A549 (cell line): ENCODE measurements around the gene RBCK1. TPM values are rescaled to one million over a fixed set of nuclear protein-coding genes. Genes with fewer than 3 reads are reported as not detected.

Source experiments
- ATAC-seq, 2 experiments: fragments of 200-7000 bp in 1 of 2; fragments of >200 bp in 1 of 2; cut with Nextera tagmentation in 1 of 2; cut with Tn5 transposase in 1 of 2; 3 replicates each; pipeline versions ENCODE4 v1.8.0 to v1.9.1; 2018 to 2020; ENCODE audit warnings: mild to moderate bottlenecking in 1 of 2, moderate library complexity in 1 of 2
- CTCF ChIA-PET: fragments of 300-600 bp; sonication (Branson Sonifier 250); formaldehyde crosslinking; extraction: SDS; loops from one replicate; lab custom pipeline; 2021; ENCODE audit warnings: antibody characterized with exemption, inconsistent platforms; lab: Yijun Ruan, JAX
- POLR2A ChIA-PET: fragments of 350-600 bp; formaldehyde crosslinking; extraction: SDS; loops from one replicate; lab custom pipeline; 2021; ENCODE audit warnings: antibody characterized with exemption, inconsistent platforms; lab: Yijun Ruan, JAX
- DNase-seq, 2 experiments: peaks; one replicate each; pipeline versions ENCODE4 v3.0.0 to v3.0.0-alpha.2; 2011 to 2016; ENCODE audit warnings: low read depth in 1 of 2, low spot score in 1 of 2
- FAIRE-seq: peaks from 2 replicates; lab custom pipeline; 2011; peaks lifted over from hg19 to GRCh38; lab: Jason Lieb, UNC
- H3K27ac ChIP-seq, 2 experiments: fragments of >200 bp; sonication (Bioruptor Twin); formaldehyde crosslinking; 3 replicates each; pipeline ENCODE4 v1.5.1; 2016 to 2017
- H3K4me1 ChIP-seq: fragments of >200 bp; sonication (Bioruptor Twin); formaldehyde crosslinking; 3 replicates; pipeline ENCODE4 v1.6.1; 2016
- H3K4me2 ChIP-seq: fragments of >200 bp; sonication (Bioruptor Twin); formaldehyde crosslinking; 3 replicates; pipeline ENCODE4 v1.6.1; 2016
- H3K4me3 ChIP-seq: fragments of >200 bp; sonication (Bioruptor Twin); formaldehyde crosslinking; 3 replicates; pipeline ENCODE4 v1.5.1; 2016
- H3K9me3 ChIP-seq: fragments of >200 bp; sonication (Bioruptor Twin); formaldehyde crosslinking; 3 replicates; pipeline ENCODE4 v1.6.1; 2016
- BHLHE40 ChIP-seq: IDR thresholded peaks from 2 replicates; pipeline ENCODE4 v1.6.1; 2012; ENCODE audit warnings: low read depth, low read length, inconsistent platforms
- CBX8 ChIP-seq: fragments of 200-600 bp; sonication (generic); IDR thresholded peaks from 2 replicates; pipeline ENCODE4 v1.6.1; 2016
- CEBPB ChIP-seq, 2 experiments: fragments of >200 bp in 1 of 2; sonication (Bioruptor Twin) in 1 of 2; formaldehyde crosslinking in 1 of 2; IDR thresholded peaks; 2 replicates each; pipeline ENCODE4 v1.6.1; 2012 to 2016
- EHF ChIP-seq: fragments of 250-450 bp; sonication (Bioruptor Pico); IDR thresholded peaks from 2 replicates; pipeline ENCODE4 v1.5.0; 2020; ENCODE audit warnings: mild to moderate bottlenecking
- FOSL2 ChIP-seq, 2 experiments: fragments of 450-650 bp in 1 of 2; fragments of >200 bp in 1 of 2; sonication (Bioruptor Twin) in 1 of 2; formaldehyde crosslinking; IDR thresholded peaks; 2 replicates each; pipeline versions ENCODE4 v1.5.0 to v1.6.1; 2016 to 2020; ENCODE audit warnings: mild to moderate bottlenecking in 1 of 2, moderate library complexity in 1 of 2
- GATA3 ChIP-seq: IDR thresholded peaks from 2 replicates; pipeline ENCODE4 v1.6.1; 2012; ENCODE audit warnings: borderline replicate concordance
- HEYL ChIP-seq: fragments of 250-450 bp; sonication (Bioruptor Pico); IDR thresholded peaks from 2 replicates; pipeline ENCODE4 v1.8.0; 2021; ENCODE audit warnings: mild to moderate bottlenecking, moderate library complexity
- JUN ChIP-seq, 2 experiments: fragments of >200 bp; sonication (Bioruptor Twin); formaldehyde crosslinking; IDR thresholded peaks; 2 replicates in 1 of 2; 3 replicates in 1 of 2; pipeline ENCODE4 v1.6.1; 2016 to 2017
- JUNB ChIP-seq: fragments of >200 bp; sonication (Bioruptor Twin); formaldehyde crosslinking; IDR thresholded peaks from 2 replicates; pipeline ENCODE4 v1.6.1; 2016
- MAX ChIP-seq: IDR thresholded peaks from 2 replicates; pipeline ENCODE4 v1.6.1; 2012
- MAZ ChIP-seq: fragments of 150-350 bp; IDR thresholded peaks from 2 replicates; pipeline ENCODE4 v1.6.1; 2014; ENCODE audit warnings: antibody characterized with exemption, low read depth, low read length, borderline replicate concordance
- NPAS2 ChIP-seq: fragments of 250-450 bp; sonication (Bioruptor Pico); IDR thresholded peaks from 2 replicates; pipeline ENCODE4 v1.8.0; 2022; ENCODE audit warnings: mild to moderate bottlenecking, moderate library complexity, borderline replicate concordance
- PHF8 ChIP-seq: fragments of 200-600 bp; sonication (generic); IDR thresholded peaks from 2 replicates; pipeline ENCODE4 v1.6.1; 2016; ENCODE audit warnings: low read depth, mild to moderate bottlenecking, antibody characterized with exemption, moderate library complexity, borderline replicate concordance
- RAD21 ChIP-seq, 2 experiments: fragments of >200 bp in 1 of 2; sonication (Bioruptor Twin) in 1 of 2; formaldehyde crosslinking in 1 of 2; IDR thresholded peaks in 1 of 2; conservative IDR thresholded peaks in 1 of 2; 2 replicates in 1 of 2; 3 replicates in 1 of 2; pipeline ENCODE4 v1.6.1; 2012 to 2018; ENCODE audit warnings: inconsistent platforms in 1 of 2
- ZNF302 ChIP-seq: fragments of 250-450 bp; sonication (Bioruptor Pico); IDR thresholded peaks from 2 replicates; pipeline ENCODE4 v1.9.0; 2021; ENCODE audit warnings: inconsistent platforms, mild to moderate bottlenecking, moderate library complexity
- WGBS: methylation state at CpG from one replicate; pipeline ENCODE4 v1.1.6; 2017; ENCODE audit errors: missing lambda C conversion rate; 5-methylcytosine and 5-hydroxymethylcytosine counted together
- polyA plus RNA-seq, 4 experiments: library from polyadenylated mRNA; depleted of rRNA in 3 of 4; stranded (reverse); fragments of >200 nt; fragmentation: RNase III in 1 of 4; extraction: RNeasy Plus Mini Kit Qiagen cat#74134 plus additional on column Dnase treatment in 1 of 4; gene quantifications; 2 replicates in 3 of 4; 3 replicates in 1 of 4; pipeline ENCODE4 v1.2.3, GENCODE V29; 2011 to 2017

Gene RBCK1
- polyA plus RNA-seq, 2 of the 4 experiments (the other 2 are of a cell fraction), result 117 to 222 TPM

- no peak for FAIRE-seq
- peak overlapping the region; percentile 41; the same call in 1 of the 3 replicates for H3K4me2 ChIP-seq
Observed at GRCh38 chr20:366719-367485, 41.2 kb upstream of the RBCK1 start.

GRCh38 chr20:367486-367887, 40.6 kb upstream of the RBCK1 start:
- CTCF ChIA-PET, result interaction anchor here (0.6 to 50.3 kb wide), 6 partner anchors 8 to 316 kb away, joined by 3 to 1229 read pairs (median 18); partner anchors contain the start of gene TRIB3
- peak overlapping the region; percentile 94 to 98 for H3K27ac ChIP-seq

More at GRCh38 chr20:366719-367485, 41.2 kb upstream of the RBCK1 start:
- POLR2A ChIA-PET, result interaction anchor here (1.2 to 7.1 kb wide), 3 partner anchors 17 to 41 kb away, joined by 4 to 147 read pairs (median 11); partner anchors contain the start of genes RBCK1 and TRIB3
- CTCF ChIA-PET, result interaction anchor here (0.6 to 50.3 kb wide), 6 partner anchors 9 to 316 kb away, joined by 3 to 1229 read pairs (median 19); partner anchors contain the start of gene TRIB3
- H3K9me3 ChIP-seq, result no peaks in the 10 kb centered on the region
- 82% methylated on average over 13 of the region's 13 CpGs for WGBS
- H3K4me1 ChIP-seq, result peaks cover 88% of the 10 kb centered on the region
- no peak overlapping the region for H3K4me3 ChIP-seq
- DNase-seq, result no peak
- peak overlapping the region; percentile 94 to 98 for H3K27ac ChIP-seq
- no peak for TF ChIP-seq MAZ
- TF ChIP-seq NPAS2 (CRISPR knock-in tag), result no peak
- TF ChIP-seq HEYL, result peak; percentile 50; the same call in 1 of the 2 replicates
- no peak for TF ChIP-seq PHF8
- TF ChIP-seq FOSL2 (IDR thresholded peaks at IDR 0.05), result no peak
- TF ChIP-seq FOSL2 (CRISPR knock-in tag; IDR thresholded peaks at IDR 0.05), result no peak
- TF ChIP-seq CBX8, result no peak
- TF ChIP-seq, all 56 proteins: peak for 1
- ATAC-seq, result no peak

GRCh38 chr20:368915-369314, 39.2 kb upstream of the RBCK1 start:
- ATAC-seq (no peak), FAIRE-seq (no peak), DNase-seq (no peak)
- peak overlapping the region; percentile 94 to 98 for H3K27ac ChIP-seq
- peak in 1 of 2 experiments; percentile 34; a peak in 1 of 4 replicates for TF ChIP-seq CEBPB (IDR thresholded peaks at IDR 0.05)
- TF ChIP-seq BHLHE40, result no peak
- no peak overlapping the region for H3K4me3 ChIP-seq
- no peaks in the 10 kb centered on the region for H3K9me3 ChIP-seq
- CTCF ChIA-PET, result interaction anchor here (1.1 to 50.3 kb wide), 6 partner anchors 9 to 370 kb away, joined by 4 to 1229 read pairs (median 5); no protein-coding TSS in a partner anchor
- 96% methylated on average over 4 of the region's 4 CpGs for WGBS
- no peak overlapping the region for H3K4me2 ChIP-seq
- POLR2A ChIA-PET, result interaction anchor here (0.8 to 5.7 kb wide), 4 partner anchors 14 to 39 kb away, joined by 4 to 77 read pairs (median 4); partner anchors contain the start of genes NRSN2, RBCK1 and TRIB3
- H3K4me1 ChIP-seq, result peaks cover 88% of the 10 kb centered on the region

More at GRCh38 chr20:367486-367887, 40.6 kb upstream of the RBCK1 start:
- no peak overlapping the region for H3K4me3 ChIP-seq
- POLR2A ChIA-PET, result interaction anchor here (0.7 to 7.1 kb wide), 2 partner anchors 17 to 20 kb away, joined by 3 to 147 read pairs; partner anchors contain the start of genes NRSN2 and TRIB3
- DNase-seq (no peak), FAIRE-seq (no peak), ATAC-seq (no peak)
- no peaks in the 10 kb centered on the region for H3K9me3 ChIP-seq
- TF ChIP-seq RAD21 (conservative IDR thresholded peaks at IDR 0.05 in 1 of 2, IDR thresholded peaks at IDR 0.05 in 1 of 2) (no peak), NPAS2 (CRISPR knock-in tag) (no peak), BHLHE40 (no peak), JUNB (no peak)
- H3K4me2 ChIP-seq, result peak overlapping the region; percentile 10; the same call in 1 of the 3 replicates
- H3K4me1 ChIP-seq, result peaks cover 88% of the 10 kb centered on the region
- 92% methylated on average over 8 of the region's 8 CpGs for whole genome bisulfite sequencing

GRCh38 chr20:370151-370600, 37.9 kb upstream of the RBCK1 start:
- Histone ChIP-seq H3K4me2 (peak overlapping the region; percentile 54), H3K27ac (peak overlapping the region; percentile 94 to 98), H3K9me3 (no peaks in the 10 kb centered on the region), H3K4me3 (no peak overlapping the region), H3K4me1 (peaks cover 84% of the 10 kb centered on the region)
- ChIA-PET POLR2A (interaction anchor here (3.9 to 5.7 kb wide), 2 partner anchors 13 to 37 kb away, joined by 26 to 77 read pairs; partner anchors contain the start of genes RBCK1 and TRIB3), CTCF (interaction anchor here (1.1 to 50.3 kb wide), 9 partner anchors 8 to 358 kb away, joined by 3 to 1229 read pairs (median 6); no protein-coding TSS in a partner anchor)
- ATAC-seq (peak in 1 of 2 experiments; percentile 5; a peak in 3 of 6 replicates), FAIRE-seq (no peak)
- TF ChIP-seq FOSL2 (IDR thresholded peaks at IDR 0.05) (no peak), FOSL2 (CRISPR knock-in tag; IDR thresholded peaks at IDR 0.05) (0 out of 2 replicates have a peak, but pooled peaks have one; percentile 5), MAX (0 out of 2 replicates have a peak, but pooled peaks have one; percentile 10), ZNF302 (CRISPR knock-in tag) (no peak), EHF (CRISPR knock-in tag) (no peak), JUN (IDR thresholded peaks at IDR 0.05) (0 out of 5 replicates have a peak, but pooled peaks of 1 of the 2 experiments have one; percentile 23), GATA3 (peak; percentile 31; the same call in 1 of the 2 replicates)
- TF ChIP-seq, all 56 proteins: peak for 4
- WGBS, result 55% methylated on average over 7 of the region's 7 CpGs
- DNase-seq, result peak in 1 of 2 experiments; percentile 71
